DND-41 (cell line): ENCODE measurements around the gene NUDT19.
"Not testable (repeated sequence)": the region's sequence is repeated elsewhere in the genome, so short reads cannot be mapped to it uniquely, and the experiment has no call there.

ENCODE experiments used
- ATAC-seq: fragments of 200-7000 bp; cut with Tn5 transposase; 3 replicates; pipeline ENCODE4 v1.9.1; 2021; ENCODE audit warnings: low read depth; ENCODE audit not compliant: insufficient read depth
- DNase-seq: peaks from one replicate; pipeline ENCODE4 v3.0.0-alpha.2; 2020
- H2AFZ ChIP-seq: 2 replicates; pipeline ENCODE4 v1.6.0; 2012; ENCODE audit warnings: low read depth, low read length
- H3K27ac ChIP-seq: 2 replicates; pipeline ENCODE4 v1.5.1; 2012; ENCODE audit warnings: low read length, inconsistent platforms
- H3K27me3 ChIP-seq: fragments of 200-600 bp; sonication (generic); 2 replicates; pipeline ENCODE4 v1.6.0; 2012; ENCODE audit warnings: low read length, mild to moderate bottlenecking, inconsistent platforms; ENCODE audit not compliant: insufficient read depth, poor library complexity
- H3K36me3 ChIP-seq: 2 replicates; pipeline ENCODE4 v1.5.1; 2012; ENCODE audit warnings: low read length, inconsistent platforms; ENCODE audit not compliant: insufficient read depth
- H3K4me1 ChIP-seq: 2 replicates; pipeline ENCODE4 v1.5.1; 2012; ENCODE audit warnings: mild to moderate bottlenecking, low read length; ENCODE audit not compliant: insufficient read depth
- H3K4me2 ChIP-seq: 2 replicates; pipeline ENCODE4 v1.6.0; 2012; ENCODE audit warnings: mild to moderate bottlenecking, moderate library complexity, low read length, inconsistent platforms; ENCODE audit not compliant: insufficient read depth
- H3K4me3 ChIP-seq, 2 experiments: fragments of 200-600 bp in 1 of 2; shearing (Covaris generic) in 1 of 2; 2 replicates each; pipeline ENCODE4 v1.5.1; 2012 to 2016; ENCODE audit warnings: inconsistent platforms in 2 of 2, low read length in 2 of 2, mild to moderate bottlenecking in 2 of 2, low read depth in 1 of 2, moderate library complexity in 1 of 2
- H3K79me2 ChIP-seq: 2 replicates; pipeline ENCODE4 v1.6.0; 2012; ENCODE audit warnings: low read length, inconsistent platforms; ENCODE audit not compliant: insufficient read depth
- H3K9ac ChIP-seq: 2 replicates; pipeline ENCODE4 v1.6.0; 2012; ENCODE audit warnings: low read depth, mild to moderate bottlenecking, inconsistent platforms, low read length, moderate library complexity
- H3K9me3 ChIP-seq: 2 replicates; pipeline ENCODE4 v1.5.1; 2012; ENCODE audit warnings: low read length, moderate library complexity, mild to moderate bottlenecking, inconsistent platforms; ENCODE audit not compliant: insufficient read depth, severe bottlenecking
- H4K20me1 ChIP-seq: 2 replicates; pipeline ENCODE4 v1.6.0; 2012; ENCODE audit warnings: low read length; ENCODE audit not compliant: insufficient read depth
- CTCF ChIP-seq: IDR thresholded peaks from 2 replicates; pipeline ENCODE4 v1.5.1; 2012; ENCODE audit warnings: borderline replicate concordance, low read length, moderate library complexity, mild to moderate bottlenecking; ENCODE audit not compliant: poor library complexity, severe bottlenecking; ENCODE audit errors: extremely low read depth
- EZH2 ChIP-seq: IDR thresholded peaks from 3 replicates; pipeline ENCODE4 v1.6.1; 2012; ENCODE audit warnings: borderline replicate concordance, low read depth, mild to moderate bottlenecking, moderate library complexity, low read length, inconsistent platforms; ENCODE audit not compliant: severe bottlenecking

Gene NUDT19

GRCh38 chr19:32652894-32653598, 38.6 kb upstream of the NUDT19 start:
- Histone ChIP-seq H3K27me3 (no peaks in the 10 kb centered on the region), H3K27ac (no peak overlapping the region), H3K79me2 (peaks cover 9% of the 10 kb centered on the region), H3K4me2 (no peak overlapping the region), H4K20me1 (peaks cover 5% of the 10 kb centered on the region; the same call in 1 of the 2 replicates), H3K4me1 (no peaks in the 10 kb centered on the region), H3K4me3 (no peak overlapping the region), H3K36me3 (peaks cover 40% of the 10 kb centered on the region), H3K9me3 (no peaks in the 10 kb centered on the region), H3K9ac (no peak overlapping the region), H2AFZ (no peak overlapping the region)
- TF ChIP-seq EZH2 (no peak), CTCF (no peak)
- DNase-seq (no peak), ATAC-seq (no peak)

GRCh38 chr19:32653599-32653915, 38.1 kb upstream of the NUDT19 start:
- no peak overlapping the region for H3K4me3 ChIP-seq
- H3K27ac ChIP-seq: no peak overlapping the region
- H3K27me3 ChIP-seq: no peaks in the 10 kb centered on the region
- TF ChIP-seq EZH2 (no peak), CTCF (no peak)
- no peaks in the 10 kb centered on the region for H3K9me3 ChIP-seq
- ATAC-seq (no peak), DNase-seq (no peak)
- H3K4me2 ChIP-seq: no peak overlapping the region
- H4K20me1 ChIP-seq: peaks cover 10% of the 10 kb centered on the region
- H3K4me1 ChIP-seq: no peaks in the 10 kb centered on the region
- peaks cover 42% of the 10 kb centered on the region for H3K36me3 ChIP-seq
- H3K9ac ChIP-seq: no peak overlapping the region
- no peak overlapping the region for H2AFZ ChIP-seq
- peaks cover 10% of the 10 kb centered on the region for H3K79me2 ChIP-seq

- not testable (repeated sequence) for H3K9ac ChIP-seq, H3K9me3 ChIP-seq, H3K27me3 ChIP-seq, ATAC-seq, DNase-seq, H3K27ac ChIP-seq, H3K4me1 ChIP-seq, H3K4me3 ChIP-seq, H2AFZ ChIP-seq, H3K4me2 ChIP-seq
- Histone ChIP-seq H3K36me3 (peaks cover 30% of the 10 kb centered on the region), H3K79me2 (peaks cover 37% of the 10 kb centered on the region), H4K20me1 (peaks cover 20% of the 10 kb centered on the region)
Measured at GRCh38 chr19:32656379-32656778, 35.2 kb upstream of the NUDT19 start.

- H3K36me3 ChIP-seq: peaks cover 30% of the 10 kb centered on the region
- H3K27ac ChIP-seq: no peak overlapping the region
- ATAC-seq (no peak), DNase-seq (no peak)
- peaks cover 52% of the 10 kb centered on the region for H3K79me2 ChIP-seq
- no peak overlapping the region for H3K9ac ChIP-seq
- H3K4me2 ChIP-seq: no peak overlapping the region
- TF ChIP-seq CTCF (no peak), EZH2 (no peak)
- no peaks in the 10 kb centered on the region for H3K4me1 ChIP-seq
- H3K27me3 ChIP-seq: no peaks in the 10 kb centered on the region
- no peak overlapping the region for H3K4me3 ChIP-seq
- H2AFZ ChIP-seq: no peak overlapping the region
- H4K20me1 ChIP-seq: peaks cover 28% of the 10 kb centered on the region
- H3K9me3 ChIP-seq: no peaks in the 10 kb centered on the region
Measured at GRCh38 chr19:32658075-32658474, 33.5 kb upstream of the NUDT19 start.
